HG02642 (cell line): ENCODE data around the gene XCL2.
"Not testable (repeated sequence)": the region's sequence is repeated elsewhere in the genome, so short reads cannot be mapped to it uniquely, and the experiment has no call there.

Experiments
- ATAC-seq: cut with Tn5 transposase; IDR thresholded peaks from one replicate; pipeline ENCODE4 v1.9.1; 2021; ENCODE audit warnings: mild to moderate bottlenecking; ENCODE audit not compliant: unreplicated experiment, poor library complexity

The XCL2 gene, protein sequence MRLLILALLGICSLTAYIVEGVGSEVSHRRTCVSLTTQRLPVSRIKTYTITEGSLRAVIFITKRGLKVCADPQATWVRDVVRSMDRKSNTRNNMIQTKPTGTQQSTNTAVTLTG

DNA sequence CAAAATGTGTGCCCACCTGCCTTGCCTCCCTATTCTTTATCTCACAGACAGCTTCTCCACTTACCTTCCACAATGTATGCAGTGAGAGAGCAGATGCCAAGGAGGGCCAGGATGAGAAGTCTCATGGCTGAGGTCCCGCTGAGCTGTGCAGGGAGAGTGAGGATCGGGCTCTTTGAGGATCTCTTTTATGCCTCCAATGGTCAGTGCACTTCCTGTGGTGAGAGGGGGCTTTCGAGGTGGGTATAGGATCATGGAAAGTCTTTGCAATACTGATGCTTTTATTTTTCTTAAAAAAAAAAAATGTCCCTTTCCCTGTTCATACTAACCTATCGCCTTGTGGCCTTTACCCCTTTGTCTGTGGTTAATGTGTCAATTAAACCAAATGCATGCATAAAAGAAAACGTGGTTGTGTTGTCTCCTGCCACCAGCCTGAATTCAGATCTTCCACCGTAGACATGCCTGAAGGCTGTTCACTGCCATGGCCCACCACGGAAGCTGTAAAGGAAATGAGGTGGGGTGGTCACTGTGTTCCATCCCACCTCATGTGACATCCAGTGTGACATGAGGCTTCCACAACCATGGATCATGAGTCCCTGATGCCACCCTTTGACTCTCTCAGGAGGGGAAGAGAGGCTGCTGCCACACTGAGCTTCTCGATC lies at the start of gene XCL2:
Gene XCL2 (minus strand): TSS at position 158 of the 659 bp plus-strand sequence. CDS start 33 bp downstream, at position 125.
- ATAC-seq, result not testable (repeated sequence)

DNA sequence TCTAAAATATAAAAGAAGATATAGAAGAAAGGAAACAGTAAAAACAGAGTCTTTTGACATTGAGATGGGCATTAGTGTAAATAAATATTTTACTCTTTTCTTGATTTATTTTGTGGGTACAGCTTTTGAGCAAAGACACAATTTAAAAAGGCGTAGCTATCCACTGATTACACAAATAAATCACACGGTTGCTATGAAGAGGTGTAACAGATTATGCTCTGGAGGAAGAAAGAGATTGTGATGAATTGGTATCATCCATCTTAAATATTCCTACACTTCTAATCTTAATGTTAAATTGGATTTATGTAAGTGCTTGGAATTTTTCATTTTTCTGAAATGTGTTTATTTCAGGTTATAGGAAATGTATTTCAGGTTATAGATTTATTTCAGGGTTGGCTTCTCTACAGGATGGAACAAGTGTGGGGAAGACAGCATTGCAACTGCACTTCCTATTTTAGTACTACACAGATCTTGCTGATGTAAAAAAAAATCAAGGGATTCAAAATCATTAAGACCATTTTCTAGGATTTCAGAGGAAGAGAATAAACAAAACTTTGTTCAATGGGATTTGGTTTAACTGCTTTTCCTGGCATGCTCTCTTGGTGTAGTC lies 47.9 kb upstream of the XCL2 start:
- no peak for ATAC-seq

DNA sequence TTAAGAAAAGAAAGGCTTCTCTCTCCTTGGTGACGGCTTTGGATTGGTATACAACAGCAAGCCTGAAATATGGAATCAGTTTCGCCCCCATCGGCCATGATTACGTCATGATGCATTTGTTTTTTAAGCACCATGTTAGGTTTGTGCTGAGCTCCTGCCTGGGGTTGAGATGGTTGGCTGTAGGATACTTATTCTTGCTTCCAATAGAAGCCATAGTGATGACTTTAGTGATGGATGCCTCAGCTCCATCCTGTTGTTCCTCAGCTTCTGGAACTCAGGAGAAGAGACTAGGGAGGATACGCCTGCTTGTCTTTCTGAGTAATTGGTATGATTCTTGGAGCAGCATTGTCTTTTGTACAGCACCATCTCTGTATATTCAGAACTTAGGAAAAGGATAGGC lies 47.3 kb upstream of the XCL2 start:
- ATAC-seq, result no peak

DNA sequence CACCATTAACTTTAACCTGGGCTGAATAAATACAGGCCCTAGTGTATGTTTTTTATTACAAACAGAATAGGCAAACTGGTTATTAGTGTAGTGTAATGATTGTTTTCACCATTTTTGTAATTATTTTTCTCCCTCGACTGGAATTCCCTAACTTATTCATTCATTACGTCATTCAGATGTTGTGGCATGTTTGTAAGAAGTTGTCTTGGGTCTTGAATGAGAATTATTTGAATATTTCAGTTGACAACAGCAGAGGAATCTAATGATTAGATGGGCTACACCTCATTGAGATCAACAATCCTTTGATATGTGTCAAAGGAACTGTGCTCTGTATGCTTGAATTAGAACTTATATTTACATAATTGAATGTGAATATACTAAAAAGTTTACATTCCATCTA lies 45.4 kb upstream of the XCL2 start:
- no peak for ATAC-seq

DNA sequence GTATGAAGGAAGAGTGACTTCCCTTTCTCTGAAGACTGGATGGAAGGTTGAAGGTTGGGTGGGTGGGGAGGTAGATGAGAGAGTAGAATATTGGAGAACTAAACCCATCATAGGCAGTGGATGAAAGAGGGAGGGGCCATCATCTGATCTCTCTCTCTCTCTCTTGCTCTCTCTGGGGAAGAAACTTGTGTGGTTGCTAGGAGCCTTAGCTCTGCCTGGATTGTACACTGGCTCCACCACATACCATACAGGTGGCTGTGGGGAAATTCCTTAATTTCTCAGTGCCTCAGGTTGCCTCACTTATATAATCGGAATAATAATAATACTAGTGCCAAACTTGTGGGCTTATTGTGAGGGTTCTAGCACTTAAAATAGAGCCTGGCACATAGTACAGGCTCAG lies 42.1 kb upstream of the XCL2 start:
- no peak for ATAC-seq

DNA sequence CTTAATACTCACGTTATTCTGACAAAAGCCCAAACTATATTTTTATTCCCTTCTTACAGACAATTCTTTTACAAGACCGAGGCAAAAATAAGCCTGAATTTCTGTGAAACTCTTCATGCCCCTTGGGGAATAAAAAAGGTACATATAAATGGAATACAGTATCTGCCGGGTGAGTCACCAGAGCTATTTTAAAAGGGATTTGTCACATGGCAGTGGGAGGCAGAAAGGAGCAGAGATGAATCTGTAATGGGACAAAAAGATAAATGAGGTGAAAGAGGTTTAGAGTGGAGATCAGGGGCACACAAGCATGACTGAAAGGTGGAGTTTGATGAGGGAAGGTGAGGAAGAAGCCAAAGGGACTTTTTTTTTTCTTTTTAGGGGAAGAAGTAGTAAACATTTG lies 41.4 kb upstream of the XCL2 start:
- no peak for ATAC-seq

DNA sequence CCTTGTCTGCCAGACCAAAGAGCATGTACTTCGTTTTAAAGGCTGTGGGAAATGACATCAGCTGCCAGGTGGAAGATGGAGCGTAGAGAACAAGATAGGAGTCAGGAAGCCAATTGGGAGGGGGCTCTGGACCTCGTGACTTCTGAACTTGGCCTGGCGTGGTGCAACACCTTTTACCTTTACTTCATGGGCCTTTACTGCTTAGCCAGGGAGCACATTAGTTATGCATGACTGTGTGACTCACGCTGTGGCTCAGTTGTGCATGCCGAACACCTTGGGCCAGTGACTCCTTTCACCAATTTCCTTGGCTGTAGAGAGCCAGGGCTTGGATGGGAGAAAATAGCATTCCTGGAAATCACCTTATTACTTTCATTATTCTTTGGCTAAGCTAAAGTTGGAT lies 39.8 kb upstream of the XCL2 start:
- ATAC-seq, result no peak

DNA sequence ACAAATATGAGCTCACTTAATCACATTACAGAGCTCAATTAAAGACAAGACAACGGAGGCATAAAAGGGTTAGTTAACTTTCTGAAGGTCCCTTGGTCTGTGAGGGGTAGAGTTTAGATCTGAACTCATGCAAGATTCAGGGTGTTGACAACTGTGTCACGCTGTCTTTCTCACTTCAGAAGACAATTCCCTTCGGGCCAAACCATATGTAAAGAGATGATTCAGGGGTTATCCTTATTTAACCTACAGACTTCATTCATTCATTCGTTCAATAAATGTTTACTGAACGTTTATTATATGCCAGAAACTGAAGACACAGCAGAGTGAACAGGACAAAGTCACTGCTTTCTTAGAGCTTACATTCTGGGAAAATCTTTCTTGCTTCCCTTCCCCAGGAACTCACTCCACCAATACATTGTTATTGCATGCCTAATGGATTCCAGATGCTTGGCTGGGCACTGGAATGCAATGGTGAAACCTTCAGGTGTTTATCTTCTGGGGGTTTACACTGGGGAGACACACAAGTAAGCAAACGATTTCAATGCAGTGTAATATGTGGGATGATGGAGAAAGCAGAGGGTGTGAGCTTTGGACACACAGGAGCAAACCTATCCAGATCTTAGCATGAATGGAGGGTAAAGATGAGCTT lies 39.0 kb upstream of the XCL2 start:
- no peak for ATAC-seq

DNA sequence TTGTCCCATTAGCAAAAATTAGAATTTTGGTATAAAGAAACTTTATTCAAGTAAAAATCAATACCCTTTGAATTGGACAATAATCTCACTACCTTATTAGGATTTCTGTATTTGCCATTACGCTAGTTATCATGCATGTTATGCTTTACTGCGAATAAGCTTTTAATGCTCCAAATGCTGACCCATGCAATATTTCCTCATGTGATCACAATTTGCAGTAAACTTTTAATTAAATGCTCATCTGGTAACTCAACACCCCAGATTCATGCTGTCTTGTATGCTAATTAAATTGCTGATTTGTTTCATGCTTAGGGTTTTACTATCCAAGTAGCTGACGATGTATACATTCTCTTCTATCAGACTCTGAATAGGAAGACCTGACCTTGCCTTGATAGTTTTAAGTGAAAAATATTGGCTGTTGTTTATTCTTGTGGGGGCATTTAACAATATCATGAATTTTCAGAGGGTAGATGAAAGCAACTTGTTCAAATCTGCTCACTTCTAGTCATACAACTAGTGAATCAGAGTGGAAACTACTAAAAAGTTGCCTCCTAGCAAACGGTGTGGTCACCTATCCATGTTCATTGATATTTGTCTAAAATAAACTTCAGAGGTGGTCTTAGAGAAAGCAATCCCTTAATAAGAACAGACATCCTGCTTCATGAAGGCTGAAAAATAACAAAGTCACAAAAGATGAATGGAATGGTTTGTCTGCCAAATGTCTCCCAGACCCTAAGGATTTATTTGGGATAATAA lies 38.2 kb upstream of the XCL2 start:
- no peak for ATAC-seq

DNA sequence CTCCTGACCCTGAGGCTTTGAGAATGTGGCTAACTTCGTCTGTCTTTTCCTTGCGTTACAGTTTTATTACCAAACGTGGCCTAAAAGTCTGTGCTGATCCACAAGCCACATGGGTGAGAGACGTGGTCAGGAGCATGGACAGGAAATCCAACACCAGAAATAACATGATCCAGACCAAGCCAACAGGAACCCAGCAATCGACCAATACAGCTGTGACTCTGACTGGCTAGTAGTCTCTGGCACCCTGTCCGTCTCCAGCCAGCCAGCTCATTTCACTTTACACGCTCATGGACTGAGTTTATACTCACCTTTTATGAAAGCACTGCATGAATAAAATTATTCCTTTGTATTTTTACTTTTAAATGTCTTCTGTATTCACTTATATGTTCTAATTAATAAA lies 37.2 kb upstream of the XCL2 start:
- ATAC-seq, result not testable (repeated sequence)

DNA sequence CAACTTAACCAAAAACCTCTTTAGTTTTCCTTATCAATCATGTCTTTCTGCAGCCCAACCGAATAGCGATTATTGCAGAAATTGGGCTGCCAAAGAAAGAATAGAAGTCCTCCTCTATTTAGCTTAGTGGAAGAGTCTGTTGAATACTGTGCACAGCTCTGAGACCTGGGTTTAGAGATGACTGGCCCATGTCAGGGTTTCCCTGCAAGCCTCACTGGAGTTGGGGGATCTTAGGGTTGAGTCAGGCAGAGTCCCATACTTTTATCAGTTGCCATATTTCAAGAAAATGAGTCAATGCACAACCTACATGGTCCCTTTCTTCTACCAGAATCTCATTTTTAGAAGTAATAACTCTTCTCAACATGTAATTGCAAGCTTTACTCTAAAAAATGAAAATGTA lies 36.5 kb upstream of the XCL2 start:
- not testable (repeated sequence) for ATAC-seq

DNA sequence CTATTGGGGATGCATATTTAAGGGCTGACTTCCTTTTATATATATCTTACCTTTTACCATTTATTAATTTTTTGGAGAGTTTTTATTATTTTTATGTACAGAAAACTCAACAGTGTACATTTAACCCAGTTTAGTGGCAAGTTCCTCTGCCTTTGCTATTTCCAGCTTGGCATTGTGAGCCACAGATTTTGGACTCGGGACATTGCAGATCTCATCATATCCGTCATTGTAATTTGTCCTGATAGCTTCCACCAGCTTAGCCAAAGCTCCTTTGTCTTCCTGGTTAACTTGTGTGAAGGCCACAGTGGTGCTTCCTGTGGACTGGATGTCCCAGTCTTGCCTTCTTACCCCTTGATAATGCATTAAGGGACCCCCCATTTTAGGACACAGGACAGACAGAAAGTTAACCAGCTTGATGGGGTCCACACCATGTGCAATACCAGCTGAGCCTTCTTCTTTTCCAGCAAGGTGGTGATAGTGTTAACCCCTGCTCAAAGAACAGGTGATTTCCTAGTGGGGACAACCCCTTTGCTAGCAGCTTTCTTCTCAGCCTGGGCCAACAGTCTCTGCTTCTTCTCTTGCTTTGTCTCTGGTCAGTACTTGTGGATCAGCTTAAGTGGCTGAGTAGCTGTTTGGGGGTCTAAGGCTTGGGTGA lies 34.9 kb upstream of the XCL2 start:
- ATAC-seq, result not testable (repeated sequence)

DNA sequence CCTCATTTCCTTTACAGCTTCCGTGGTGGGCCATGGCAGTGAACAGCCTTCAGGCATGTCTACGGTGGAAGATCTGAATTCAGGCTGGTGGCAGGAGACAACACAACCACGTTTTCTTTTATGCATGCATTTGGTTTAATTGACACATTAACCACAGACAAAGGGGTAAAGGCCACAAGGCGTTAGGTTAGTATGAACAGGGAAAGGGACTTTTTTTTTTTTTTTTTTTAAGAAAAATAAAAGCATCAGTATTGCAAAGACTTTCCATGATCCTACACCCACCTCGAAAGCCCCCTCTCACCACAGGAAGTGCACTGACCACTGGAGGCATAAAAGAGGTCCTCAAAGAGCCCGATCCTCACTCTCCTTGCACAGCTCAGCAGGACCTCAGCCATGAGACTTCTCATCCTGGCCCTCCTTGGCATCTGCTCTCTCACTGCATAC lies 32.5 kb upstream of the XCL2 start, which contains the start of gene XCL1:
Gene XCL1 (plus strand): TSS at position 361 of the 444 bp plus-strand sequence. CDS start 33 bp downstream, at position 394.
- ATAC-seq, result not testable (repeated sequence)

DNA sequence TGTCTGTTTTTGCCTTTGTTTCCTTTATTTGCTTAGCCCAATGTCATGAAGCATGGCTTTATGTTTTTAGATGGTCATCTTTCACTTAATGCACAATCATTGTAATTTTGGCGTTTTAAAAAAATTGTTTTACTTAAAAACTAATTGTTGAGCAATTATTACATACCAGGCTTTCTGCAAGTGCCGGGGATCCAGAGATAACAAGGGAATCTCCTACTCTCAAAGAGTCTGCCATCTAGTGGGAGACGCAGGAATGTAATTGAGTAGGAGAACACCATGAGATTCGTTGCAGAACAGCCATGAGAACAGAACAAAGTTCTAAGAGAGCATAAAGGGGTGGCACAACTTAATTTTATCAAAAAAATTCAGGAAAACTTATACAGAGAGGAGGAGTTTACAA lies 30.4 kb upstream of the XCL2 start:
- ATAC-seq, result not testable (repeated sequence)

DNA sequence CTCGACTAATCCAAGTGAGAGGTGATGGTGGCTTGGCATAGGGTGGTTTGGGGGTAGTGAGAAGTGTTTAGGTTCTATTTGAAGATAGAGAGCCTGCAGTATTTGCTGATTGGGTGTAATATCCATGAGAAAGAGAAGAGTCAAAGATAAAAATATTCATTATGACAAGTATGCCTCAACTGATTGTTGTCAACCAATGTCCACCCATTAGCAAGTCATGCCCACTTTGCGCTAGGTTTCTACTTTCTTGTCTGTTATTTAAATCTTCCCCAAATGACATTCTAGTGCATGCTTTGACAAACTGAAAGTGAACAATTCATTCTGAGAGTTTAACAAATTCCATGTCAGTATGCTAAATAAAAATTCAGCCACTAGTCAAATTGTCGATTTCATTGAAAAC lies 28.8 kb upstream of the XCL2 start:
- no peak for ATAC-seq

DNA sequence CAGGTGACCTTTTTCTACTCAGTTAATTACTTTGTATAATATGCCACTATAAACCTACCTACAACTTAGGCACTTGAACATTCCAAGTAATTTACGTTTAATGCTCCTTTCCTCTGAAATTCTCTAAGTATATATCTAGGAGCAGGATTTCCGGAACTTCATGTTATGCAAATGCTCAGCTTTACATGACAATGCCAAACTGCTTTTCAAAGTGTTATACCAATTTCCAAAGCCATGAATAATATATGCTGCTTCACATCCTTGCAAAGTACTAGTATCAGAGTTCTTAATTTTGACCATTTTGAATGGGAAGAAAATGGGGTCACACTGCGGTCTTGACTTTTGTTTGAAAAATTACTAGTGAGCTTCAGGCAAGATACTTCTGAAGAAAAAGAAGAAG lies 26.9 kb upstream of the XCL2 start:
- no peak for ATAC-seq

DNA sequence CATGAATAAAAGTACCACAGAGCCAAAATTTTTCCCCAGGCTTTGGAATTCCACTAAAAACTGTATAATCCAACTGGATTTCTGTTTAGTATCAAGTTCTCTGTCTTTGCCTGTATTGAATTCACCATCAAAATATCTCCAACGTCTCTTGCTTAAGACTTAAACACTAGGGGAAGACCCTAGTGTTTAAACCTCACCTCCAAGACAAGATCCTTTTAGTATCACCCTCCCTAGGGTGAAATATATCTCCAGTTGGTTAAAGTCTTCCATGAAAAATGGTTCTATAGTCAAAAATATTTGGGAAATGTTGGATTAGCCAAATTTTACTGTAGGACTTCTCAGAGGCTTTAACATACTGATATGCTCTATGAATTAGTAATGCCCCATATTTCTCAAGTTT lies 24.5 kb upstream of the XCL2 start:
- no peak for ATAC-seq

DNA sequence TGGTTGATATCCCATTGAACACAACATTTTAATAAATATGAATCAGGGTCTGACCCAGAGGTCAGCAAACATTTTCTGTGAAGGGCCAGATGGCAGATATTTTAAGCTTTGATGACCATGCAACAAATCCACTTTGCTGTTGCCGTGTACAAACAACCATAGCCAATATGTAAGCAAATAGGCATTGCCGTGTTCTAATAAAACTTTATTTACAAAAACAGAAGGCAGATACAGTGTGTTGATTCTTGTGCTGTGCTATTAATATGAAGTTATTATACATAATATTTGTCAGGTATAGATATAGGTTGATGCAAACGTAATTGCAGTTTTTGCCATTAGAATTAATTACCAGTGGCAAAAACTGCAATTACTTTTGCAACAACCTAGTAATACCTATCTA lies 23.8 kb upstream of the XCL2 start:
- no peak for ATAC-seq

DNA sequence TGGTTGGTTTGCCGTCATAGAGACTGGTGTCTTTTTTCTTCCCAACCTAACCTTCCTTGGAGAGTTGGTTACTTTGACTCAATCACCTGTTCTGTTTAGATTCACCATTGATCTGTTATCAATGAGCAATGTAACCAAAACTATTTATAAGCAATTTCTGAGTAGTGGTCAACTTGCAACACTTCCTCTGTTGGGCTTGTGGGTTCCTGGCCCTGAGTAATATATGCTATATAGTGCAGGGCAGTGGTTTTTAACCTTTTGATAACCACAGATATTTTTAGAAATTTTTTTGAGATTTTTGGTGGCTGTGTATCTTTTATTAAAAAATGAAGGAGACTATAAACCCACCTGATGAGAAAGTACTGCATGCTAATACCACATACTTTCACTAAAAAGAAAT lies 23.2 kb upstream of the XCL2 start:
- ATAC-seq, result no peak

DNA sequence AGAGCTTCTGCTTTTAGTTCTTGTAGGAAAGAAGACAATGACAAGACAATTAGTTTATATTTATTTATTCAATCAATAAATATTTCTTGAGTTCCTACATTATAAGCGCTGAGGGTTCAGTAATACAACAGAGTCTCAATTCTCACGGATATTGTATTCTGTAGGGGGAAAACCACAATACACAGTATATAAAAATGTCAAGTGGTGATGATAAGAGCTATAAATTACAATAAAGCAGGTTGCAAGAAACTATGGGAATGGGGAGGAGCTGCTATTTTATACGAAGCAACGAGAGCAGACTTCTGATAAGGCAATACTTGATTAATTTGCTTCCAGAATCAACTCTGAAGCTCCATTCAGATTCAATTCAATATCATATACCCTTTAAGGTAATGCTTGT lies 22.0 kb upstream of the XCL2 start:
- ATAC-seq, result no peak
